EL (cell line): ENCODE measurements around the gene EVA1C.
"Not testable (repeated sequence)": the region's sequence is repeated elsewhere in the genome, so short reads cannot be mapped to it uniquely, and the experiment has no call there.

Experiments used
- DNase-seq: peaks from one replicate; pipeline ENCODE4 v3.0.0-alpha.2; 2016

The EVA1C gene, protein sequence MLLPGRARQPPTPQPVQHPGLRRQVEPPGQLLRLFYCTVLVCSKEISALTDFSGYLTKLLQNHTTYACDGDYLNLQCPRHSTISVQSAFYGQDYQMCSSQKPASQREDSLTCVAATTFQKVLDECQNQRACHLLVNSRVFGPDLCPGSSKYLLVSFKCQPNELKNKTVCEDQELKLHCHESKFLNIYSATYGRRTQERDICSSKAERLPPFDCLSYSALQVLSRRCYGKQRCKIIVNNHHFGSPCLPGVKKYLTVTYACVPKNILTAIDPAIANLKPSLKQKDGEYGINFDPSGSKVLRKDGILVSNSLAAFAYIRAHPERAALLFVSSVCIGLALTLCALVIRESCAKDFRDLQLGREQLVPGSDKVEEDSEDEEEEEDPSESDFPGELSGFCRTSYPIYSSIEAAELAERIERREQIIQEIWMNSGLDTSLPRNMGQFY

DNA sequence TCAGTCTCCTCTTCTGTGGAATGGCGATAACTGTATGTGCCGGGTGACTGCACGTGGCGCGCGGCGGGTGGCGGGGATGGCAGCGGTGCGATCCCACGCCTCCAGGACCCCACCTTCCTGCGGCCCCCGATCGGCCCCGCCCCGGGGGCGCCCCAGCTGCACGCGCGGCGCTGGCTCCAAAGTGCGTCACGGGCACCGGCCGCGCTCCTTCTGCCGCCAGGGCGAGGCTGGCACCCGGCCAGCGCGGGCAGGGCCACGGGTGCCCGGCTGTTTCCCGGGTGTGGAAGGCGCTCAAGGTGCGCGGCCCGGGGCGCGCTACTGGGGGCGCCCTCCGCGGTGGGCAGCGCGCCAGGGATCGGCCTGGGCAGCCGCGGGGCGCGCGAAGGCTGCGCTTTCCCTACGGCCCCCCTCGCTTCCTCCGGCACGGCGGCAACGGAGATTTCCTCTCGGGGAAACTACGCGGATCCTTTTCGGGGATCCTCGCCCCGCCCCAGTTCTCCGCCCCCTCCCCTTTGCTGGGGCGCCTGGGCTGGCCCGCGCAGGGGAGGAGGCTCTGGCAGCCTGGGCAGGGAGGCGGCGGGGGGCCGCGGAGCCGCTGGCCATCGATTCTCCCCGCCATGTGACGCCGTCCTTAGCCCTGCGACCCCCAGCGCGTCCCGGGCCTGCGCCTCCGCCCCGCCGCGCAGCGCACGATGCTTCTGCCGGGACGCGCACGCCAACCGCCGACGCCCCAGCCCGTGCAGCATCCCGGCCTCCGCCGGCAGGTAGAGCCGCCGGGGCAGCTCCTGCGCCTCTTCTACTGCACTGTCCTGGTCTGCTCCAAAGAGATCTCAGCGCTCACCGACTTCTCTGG, at the start of gene EVA1C:
EVA1C (plus strand) TSS at position 545 of the 853 bp plus-strand sequence; CDS start at position 693, 148 bp downstream.
- DNase-seq = peak; percentile 56

DNA sequence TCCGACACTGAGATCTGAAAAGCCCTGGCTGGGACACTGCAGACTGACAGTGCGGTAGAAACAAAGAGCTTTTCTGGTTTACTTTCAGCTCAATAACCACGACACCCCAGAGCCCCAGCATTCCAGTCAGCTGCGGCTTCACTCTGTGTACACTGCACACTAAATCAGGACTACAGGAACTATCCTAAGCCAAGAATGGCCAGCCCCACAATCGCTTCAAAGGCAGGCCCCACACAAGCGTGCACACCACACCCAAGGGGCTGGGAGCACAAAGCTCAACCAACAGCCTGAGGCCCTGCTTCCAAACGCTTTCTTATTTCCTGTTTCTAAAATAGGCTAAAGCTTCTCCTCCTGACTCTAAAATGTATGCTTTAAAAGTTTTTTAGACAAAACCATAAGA, 48.1 kb upstream of the EVA1C start:
- no peak for DNase-seq

DNA sequence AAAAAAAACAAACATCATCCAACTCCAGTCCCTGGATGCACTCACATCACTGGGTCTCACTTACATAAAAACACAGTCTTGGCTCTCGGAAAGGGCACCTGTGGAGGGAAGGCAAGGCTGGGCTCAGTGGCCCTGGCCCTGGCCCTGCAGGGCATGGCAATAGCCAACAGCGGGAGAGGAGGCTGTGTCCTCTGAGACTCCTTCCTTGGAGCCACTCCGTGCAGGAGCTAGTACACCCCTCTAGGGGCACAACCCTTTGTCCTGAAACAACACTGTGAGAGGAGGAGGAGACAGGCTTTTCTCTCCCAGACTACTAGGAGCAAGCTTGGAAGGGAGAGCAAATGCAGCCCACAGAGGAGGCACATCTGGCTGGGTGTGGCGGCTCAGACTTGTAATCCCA, 47.7 kb upstream of the EVA1C start:
- no peak for DNase-seq

DNA sequence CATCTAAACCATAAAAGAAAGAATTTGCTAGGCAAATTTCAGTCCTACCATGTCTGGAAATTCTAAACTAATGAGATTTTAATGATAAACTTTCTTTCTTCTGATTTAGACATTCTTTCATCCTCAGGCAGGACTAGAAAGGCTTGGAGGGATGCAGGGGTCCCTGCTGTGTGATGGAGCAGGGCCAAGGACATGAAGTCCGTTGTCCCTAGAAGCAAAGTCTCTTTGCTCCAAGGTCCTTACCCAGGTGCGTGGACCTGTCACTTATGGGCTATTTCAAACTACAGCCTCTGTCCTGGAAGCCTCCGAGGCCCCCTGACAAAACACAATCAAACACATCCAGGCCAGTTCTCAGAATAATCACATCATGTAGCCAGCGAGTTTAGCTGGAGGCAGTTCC, 46.3 kb upstream of the EVA1C start:
- no peak for DNase-seq

DNA sequence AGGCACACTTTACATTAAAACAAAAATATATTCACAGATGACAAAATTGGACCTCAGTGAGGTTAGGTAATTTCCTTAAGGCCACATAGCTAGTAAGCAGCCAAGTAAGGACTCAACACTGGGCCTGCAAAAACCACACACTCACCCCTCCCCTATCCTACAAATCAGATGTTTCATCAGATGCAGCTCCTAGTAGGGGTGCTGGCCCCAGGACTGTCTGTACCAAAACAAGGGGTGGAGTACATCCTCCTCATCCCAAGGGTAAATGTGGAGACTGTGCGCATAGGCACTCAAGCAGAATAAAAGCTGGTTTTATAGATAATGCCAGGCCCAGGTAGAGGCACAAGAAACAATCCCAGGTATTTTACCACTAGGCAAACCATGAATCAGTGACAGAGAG, 45.3 kb upstream of the EVA1C start:
- DNase-seq = no peak

DNA sequence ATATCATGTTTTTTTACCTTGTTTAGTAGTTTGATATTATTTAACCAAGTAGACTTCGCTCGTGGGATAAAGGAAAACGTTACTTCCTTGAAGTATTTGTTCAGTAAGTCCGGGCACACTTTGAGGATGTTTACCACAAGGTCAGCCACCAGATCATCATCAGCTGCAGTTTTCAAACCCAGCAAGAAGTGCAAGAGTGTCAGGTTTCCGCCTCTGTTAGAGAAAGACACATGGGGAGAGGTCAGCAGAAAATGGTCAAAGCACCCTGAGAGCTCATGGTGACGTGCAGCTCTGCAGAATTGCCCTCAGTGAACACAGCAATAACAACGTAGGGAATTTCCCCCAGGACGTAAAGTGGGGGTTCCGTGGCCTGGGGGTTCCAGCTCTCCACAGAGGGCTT, 44.1 kb upstream of the EVA1C start:
- no peak for DNase-seq

DNA sequence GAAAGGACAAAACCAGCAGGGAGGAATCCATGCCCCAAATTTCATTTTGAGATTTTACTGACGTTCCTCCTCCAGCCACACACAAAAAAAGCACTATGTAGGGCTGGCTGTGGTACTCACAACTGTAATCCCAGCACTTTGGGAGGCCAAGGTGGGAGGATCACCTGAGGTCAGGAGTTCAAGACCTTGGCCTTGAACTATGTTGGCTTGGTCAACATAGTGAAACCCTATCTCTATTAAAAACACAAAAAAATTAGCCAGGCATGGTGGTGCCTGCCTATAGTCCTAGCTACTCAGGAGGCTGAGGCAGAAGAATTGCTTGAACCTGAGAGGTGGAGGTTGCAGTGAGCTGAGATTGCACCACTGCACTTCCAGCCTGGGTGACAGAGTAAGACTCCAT, 43.5 kb upstream of the EVA1C start:
- not testable (repeated sequence) for DNase-seq

DNA sequence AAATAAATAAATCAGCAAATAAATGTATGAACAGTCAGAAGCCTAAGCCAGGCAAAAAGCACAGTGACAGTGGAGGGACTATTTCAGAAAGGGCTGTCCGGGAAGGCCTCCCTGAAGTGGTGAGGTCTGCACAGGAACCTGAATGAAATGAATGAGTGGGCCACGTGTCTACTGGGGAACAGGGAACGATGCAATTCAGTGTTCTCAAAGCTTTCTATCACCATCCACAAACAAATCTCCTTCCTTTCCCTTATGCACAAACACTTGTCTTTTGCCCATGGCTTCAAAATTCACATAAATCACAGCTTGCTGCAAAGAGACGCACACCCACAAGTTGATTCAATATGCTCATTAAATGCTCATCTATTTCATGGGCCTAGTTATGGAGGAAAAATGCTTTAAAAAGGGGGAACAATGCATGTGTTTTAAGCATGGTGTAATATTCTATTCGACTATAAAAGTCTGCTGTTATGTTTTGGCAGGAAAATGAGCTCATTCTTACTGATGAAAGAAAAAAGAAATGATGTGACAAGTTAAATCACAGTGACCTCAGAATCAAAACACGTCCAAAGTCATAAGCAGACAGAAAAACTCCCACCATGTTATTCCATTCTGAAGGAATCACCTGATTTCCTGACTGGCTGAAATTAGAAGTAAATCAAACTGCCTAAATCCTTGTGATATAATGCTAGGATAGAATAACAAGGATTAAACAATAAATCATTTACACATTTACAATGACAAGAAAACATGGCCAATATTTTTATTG, 41.3 kb upstream of the EVA1C start:
- no peak for DNase-seq

DNA sequence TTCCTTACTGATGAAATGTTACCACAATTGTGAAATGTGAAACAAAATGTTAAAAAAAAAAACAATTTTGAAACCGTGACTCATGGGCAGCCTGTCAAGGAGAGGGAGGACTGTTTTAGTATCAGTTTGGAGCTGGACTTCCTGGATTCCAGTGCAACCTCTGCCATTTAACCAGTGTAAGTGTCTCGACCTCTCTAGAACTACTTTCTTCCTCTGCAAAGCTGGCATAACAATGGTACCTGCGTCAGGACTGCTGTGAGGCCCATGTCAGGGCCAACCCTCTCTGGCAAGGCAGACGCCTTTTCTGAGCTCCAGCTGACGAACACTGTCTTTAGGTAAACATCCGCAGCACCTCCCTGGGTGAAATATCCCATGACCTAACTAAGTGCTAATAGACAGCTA, 40.6 kb upstream of the EVA1C start:
- peak; percentile 65 for DNase-seq

DNA sequence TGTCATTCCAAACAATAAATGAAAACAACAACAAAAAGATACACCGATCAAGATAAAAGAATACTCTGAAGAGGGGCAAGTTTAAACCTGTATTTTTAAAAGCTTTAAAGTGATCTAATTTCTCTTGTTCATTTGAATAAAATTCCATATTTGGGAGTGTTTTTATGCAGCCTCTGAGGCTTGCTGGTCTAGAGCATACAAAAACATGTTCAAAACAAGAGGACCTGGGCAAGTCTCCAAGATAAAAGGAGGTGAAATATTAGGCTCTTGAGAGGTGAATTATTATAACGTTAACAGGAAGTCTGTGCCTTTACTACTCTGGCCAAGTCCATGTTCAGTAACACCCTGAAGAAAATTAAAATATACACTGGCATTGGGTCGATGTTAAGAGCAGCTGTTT, 39.8 kb upstream of the EVA1C start:
- no peak for DNase-seq

DNA sequence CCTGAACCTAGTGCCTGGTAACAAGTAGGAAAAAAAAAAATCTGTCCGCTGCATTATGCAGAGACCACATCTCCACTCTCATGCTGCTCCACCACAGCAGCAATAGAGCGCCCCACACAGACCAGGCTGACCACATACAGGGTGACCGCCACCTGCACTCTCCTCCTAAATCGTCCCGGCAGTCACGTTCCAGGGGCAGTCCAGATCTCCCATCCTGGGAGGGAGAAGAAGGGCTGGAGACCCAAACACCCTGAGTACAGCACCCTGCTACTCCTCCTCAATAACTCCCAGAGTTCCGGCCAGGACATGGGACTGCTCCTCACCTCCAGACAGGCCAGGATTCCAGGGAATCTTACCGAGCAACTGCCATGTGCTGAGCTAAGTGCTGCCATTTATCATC, 35.0 kb upstream of the EVA1C start:
- DNase-seq = no peak

DNA sequence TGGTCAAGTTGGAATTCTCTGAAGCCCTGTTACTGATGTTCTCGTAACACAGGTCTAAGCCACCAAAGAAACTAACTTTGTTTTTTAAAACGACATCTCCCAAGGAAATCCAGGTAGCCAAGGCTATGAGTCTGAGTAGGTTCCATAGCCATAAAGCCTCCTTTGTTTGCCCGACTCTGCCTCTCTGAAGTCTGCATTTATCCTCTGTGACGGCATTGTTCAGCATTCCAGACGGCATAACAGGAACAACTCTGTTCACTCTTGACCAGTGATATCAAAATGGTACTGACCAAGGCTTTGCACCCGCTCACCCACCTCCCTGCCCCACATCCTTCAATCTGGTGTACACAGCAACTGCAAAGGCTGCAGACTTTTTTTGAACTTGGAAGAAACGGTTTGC, 34.5 kb upstream of the EVA1C start:
- no peak for DNase-seq

DNA sequence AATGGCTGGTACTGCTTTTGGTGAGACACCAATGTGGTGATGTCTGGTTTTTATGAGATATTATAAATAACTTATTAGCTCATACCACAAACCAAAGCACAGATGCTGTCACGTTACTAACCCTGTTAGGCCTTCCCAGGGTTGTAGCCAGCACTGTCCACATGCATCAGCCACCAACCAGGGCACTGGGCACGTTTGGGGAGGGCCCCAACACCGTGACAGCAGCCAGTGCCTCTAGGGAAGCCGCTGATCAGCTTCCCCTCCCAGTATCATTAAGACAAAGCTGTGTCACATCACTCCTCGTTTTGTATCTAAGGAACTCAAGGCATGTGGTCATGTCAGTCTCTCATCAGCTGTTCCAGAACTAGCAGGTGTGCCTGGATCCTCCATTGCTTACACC, 33.5 kb upstream of the EVA1C start:
- peak; percentile 8 for DNase-seq

DNA sequence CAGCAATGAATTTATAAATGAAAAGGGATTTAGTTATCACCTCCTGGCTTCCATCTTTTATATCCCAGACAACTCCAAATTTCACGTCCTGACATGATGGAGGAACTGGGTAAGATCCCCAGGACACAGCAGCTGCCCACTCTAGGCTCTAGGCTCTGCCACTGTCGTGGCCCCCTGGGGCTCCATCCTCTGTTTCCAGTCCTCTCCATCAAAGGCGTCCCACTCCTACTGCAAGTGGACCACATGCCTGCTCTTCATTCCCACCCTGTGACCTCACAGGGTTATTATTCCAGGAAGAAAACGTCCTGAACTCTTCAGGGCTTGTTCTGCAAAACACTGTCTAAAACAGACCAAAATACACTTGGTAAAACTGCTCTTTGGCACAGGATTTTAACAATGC, 31.6 kb upstream of the EVA1C start:
- DNase-seq = no peak

DNA sequence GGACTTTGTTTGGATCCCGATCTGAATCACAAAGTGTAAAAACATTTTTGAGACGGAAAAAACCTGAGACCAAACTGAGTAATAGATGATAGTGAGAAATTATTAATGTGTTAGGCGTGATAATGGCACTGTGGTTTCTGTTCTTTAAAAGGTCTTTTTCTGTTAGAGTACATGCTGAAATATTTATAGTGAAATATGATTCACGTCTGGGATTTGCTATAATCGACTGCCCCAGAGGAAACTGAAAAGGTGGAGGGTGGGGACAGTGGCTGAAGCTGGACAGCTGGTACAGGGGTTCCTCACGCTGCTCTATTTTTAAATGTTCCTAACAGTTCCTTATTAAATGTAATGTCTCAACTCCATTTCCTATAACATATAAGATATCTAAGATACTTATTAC, 30.9 kb upstream of the EVA1C start:
- no peak for DNase-seq

DNA sequence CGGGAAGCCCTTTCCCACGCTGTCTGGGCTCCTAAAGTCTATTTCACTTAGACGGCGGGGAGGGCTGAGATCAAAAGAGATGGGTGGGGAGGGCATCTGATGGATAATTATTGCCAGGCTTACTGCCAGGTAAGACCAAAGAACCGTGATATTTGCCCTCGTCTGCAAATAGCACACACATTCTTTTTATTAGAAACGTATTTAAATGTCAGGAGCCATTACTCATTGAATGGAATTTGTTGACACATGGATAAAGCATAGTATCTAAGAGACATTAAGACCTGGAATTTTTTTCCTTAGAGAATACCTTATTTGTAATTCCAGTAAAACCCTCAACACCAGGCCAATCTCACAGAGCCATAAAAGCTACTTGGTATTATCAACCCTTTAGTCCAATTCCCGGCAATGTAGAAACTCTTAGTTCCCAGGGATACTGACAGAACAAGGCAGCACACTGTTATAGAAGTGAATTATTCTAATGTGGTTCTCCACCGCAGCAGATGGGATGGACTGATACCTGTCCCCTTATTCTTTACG, 30.3 kb upstream of the EVA1C start:
- peak; percentile 72 for DNase-seq

DNA sequence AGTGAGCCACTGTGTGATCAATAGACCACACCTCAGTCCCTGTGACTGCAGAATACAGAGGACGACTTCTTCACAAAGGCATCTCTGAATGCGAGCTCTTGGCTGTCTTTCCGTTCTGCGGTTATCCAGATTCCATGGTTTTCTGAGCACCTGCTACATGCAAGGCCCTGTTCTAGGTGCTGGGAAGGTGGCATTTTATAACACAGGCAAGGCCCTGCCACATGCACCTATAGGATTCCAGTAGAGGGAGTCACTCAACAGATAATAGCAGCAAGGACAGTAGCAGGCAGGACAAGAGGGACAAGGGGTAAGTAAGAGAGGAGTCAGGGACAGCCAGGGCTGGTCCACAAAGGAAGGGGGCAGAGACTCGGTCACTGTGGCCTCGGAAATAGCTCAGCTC, 28.7 kb upstream of the EVA1C start:
- no peak for DNase-seq

DNA sequence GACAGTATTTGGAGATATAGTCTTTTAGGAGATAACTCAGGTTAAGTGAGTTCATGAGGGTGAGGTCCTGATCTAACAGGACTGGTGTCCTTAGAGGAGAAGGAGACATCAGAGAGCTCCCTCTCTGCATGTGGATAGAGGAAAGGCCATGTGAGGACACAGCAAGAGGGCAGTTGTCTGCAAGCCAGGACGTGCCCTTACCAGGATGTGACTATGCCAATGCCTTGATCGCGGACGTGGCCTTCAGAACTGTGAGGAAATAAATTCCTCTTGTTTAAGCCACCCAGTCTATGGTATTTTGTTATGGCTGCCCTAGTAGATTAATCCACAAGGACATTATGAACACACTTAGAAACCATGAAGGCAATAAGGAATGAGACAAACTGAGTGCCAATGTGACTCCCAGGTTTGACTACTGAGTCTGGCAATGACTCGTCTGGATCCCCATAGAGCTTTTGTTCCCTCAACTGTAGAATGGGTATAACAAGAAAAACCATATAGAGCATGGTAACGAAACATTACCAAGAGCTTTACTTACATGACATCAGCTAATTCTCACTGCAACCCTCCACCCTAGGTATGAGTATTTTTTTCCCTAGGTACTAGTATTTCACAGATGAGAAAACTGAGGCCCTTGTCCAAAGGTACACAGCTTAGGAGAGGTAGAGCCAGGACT, 26.2 kb upstream of the EVA1C start:
- peak; percentile 39 for DNase-seq

DNA sequence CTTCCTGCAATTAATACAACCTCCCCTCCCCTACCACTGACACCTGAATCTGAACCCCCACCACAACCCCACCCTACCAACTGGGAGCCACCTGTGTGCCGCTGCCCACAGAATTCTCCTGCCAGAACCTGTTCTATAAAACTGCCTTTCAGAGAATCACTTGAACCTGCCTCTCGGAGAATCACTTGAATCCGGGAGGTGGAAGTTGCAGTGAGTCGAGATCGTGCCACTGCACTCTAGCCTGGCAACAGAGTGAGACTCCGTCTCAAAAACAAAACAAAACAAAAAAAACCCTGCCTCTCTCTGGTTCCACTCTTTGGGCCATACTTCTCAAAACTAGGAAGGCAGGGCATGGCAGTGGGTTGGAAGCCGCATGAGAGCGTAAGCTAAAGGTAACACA, 25.4 kb upstream of the EVA1C start:
- no peak for DNase-seq

DNA sequence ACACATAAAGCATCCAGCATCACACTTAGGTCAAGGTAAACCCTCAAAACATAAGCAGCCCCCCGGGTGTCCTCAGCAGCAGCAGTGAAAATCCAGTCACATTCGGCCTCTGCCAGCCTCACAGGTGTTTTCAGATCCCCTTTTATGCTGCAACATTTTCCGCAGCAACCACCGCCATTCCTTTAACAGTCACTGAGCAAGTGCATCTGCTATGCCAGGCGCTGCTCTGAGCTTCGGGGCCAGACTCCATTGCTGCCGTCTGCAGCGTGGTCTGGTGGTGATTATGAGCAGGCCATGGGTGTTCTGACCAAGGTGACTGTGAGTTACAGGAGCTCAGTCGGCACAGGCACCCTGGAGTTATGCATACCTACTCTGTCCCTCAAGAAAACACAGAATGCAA, 24.2 kb upstream of the EVA1C start:
- no peak for DNase-seq

DNA sequence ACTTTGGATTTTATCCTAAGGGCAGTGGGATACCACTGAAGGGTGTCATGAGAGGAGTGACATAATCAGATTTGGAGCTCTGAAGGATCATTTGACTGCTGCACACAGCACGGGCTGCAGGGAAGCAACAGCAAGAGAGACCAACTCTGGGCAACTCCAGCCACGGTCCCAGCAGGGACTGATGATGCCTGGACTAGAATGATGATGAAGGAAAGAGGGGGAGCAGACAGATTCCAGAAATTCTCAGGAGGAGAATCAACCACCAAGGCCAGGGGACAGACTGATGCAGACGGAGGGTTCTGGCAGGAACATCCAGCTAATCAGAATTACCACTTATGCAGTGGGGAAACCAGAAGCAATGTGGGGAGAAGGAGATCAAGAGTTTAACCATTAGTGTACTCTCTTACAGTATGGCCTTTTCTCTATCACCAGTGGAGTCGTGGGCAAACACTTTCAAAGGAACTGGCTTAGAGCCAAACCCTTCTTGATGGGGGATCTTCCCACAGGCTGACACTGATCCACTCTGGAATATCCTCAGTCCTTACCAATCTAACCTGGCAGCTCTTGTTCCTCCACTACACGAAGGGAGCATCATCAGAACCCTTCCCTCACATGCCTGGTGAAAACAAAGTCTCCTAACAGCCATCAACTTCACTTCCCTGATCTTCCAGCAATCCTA, 23.0 kb upstream of the EVA1C start:
- peak; percentile 75 for DNase-seq
